Measurements from ENCODE around the gene TMEM242. TPM values are rescaled to one million over a fixed set of nuclear protein-coding genes. Genes with fewer than 3 reads are reported as not detected.

TMEM242 gene
- total and polyA plus RNA-seq, 2 of the 8 experiments (the other 6 are each of a cell fraction or from before 2014, with no cell fraction given), result 2.4 to 9.0 TPM

GRCh38 chr6:157280947-157281346, 42.4 kb downstream of the TMEM242 start:
- Histone ChIP-seq H2BK12ac (ENCODE audit: low read depth, low read length) (no peak overlapping the region), H3K9me3 (ENCODE audit: insufficient read depth in 2 of 2, low read depth in 1 of 2, low read length in 1 of 2) (no peaks in the 10 kb centered on the region), H3K56ac (replicated peaks; ENCODE audit: insufficient read length, low read depth, low read length) (no peak overlapping the region), H3K4ac (replicated peaks; ENCODE audit: insufficient read length, low read depth, low read length) (no peak overlapping the region), H3K79me2 (ENCODE audit: control insufficient read depth in 1 of 2, insufficient read depth in 2 of 2, low read length in 2 of 2) (no peaks in the 10 kb centered on the region), H4K20me1 (replicated peaks in 1 of 2; ENCODE audit: control insufficient read depth in 1 of 2, insufficient read depth in 2 of 2, low read length in 2 of 2) (no peaks in the 10 kb centered on the region), H3K4me3 (ENCODE audit: extremely low read depth in 1 of 4, insufficient read depth in 2 of 4, low read depth in 3 of 4, low read length in 4 of 4) (no peak overlapping the region), H2AK5ac (ENCODE audit: low read depth, low read length) (no peak overlapping the region), H4K5ac (ENCODE audit: insufficient read length, low read depth, low read length) (no peak overlapping the region), H4K8ac (ENCODE audit: extremely low read depth, insufficient read depth, low read length) (no peak overlapping the region), H3K4me1 (replicated peaks in 1 of 4; ENCODE audit: control insufficient read depth in 3 of 4, insufficient read depth in 4 of 4, low read length in 3 of 4) (peaks cover 0 to 5% (median 0%) of the 10 kb centered on the region in 4 experiments; a peak in 1 of 7 replicates), H3K23me2 (ENCODE audit: low read depth, low read length) (no peaks in the 10 kb centered on the region; the same call in 1 of the 2 replicates), H3K27ac (ENCODE audit: low read depth, low read length) (no peak overlapping the region), H3K18ac (ENCODE audit: extremely low read depth, low read length) (no peak overlapping the region), H2AFZ (ENCODE audit: low read length) (no peak overlapping the region), H2BK120ac (replicated peaks; ENCODE audit: low read depth, low read length) (no peak overlapping the region), H2BK15ac (ENCODE audit: low read length) (no peak overlapping the region), H2BK5ac (ENCODE audit: low read depth, low read length) (no peak overlapping the region), H3K36me3 (ENCODE audit: control insufficient read depth in 2 of 4, insufficient read depth in 4 of 4, low read length in 3 of 4) (no peaks in the 10 kb centered on the region), H3K4me2 (ENCODE audit: insufficient read depth in 1 of 2, low read depth in 2 of 2, low read length in 2 of 2) (no peak overlapping the region), H2BK20ac (ENCODE audit: low read length) (no peak overlapping the region), H3K27me3 (replicated peaks in 1 of 4; ENCODE audit: control insufficient read depth in 3 of 4, extremely low read depth in 1 of 4, insufficient read depth in 3 of 4, low read length in 3 of 4) (peaks cover 0 to 3% (median 0%) of the 10 kb centered on the region in 4 experiments; a peak in 2 of 7 replicates), H3K79me1 (ENCODE audit: low read depth, low read length) (no peaks in the 10 kb centered on the region), H3K9ac (replicated peaks in 1 of 4; ENCODE audit: extremely low read depth in 1 of 4, low read depth in 3 of 4, low read length in 3 of 4) (no peak overlapping the region), H4K91ac (replicated peaks; ENCODE audit: insufficient read length, low read length) (no peak overlapping the region), H3K14ac (ENCODE audit: insufficient read length) (no peak overlapping the region), H3K23ac (ENCODE audit: insufficient read length) (no peak overlapping the region)
- no peak for DNase-seq (ENCODE audit: low read depth in 1 of 2, low spot score in 2 of 2)
- ChIA-PET POLR2A (ENCODE audit: partially characterized antibody) (no interaction called here), CTCF (ENCODE audit: partially characterized antibody) (interaction anchor here (1.3 to 2.6 kb wide), 4 partner anchors 9 to 16 kb away, joined by 3 to 10 read pairs (median 6); no protein-coding TSS in a partner anchor)
- TF ChIP-seq MAFK (IDR thresholded peaks at IDR 0.05; ENCODE audit: low read depth, low read length), result no peak
- TF ChIP-seq CBX5 (IDR thresholded peaks at IDR 0.05; ENCODE audit: low read depth, low read length), result no peak
- no peak for TF ChIP-seq RAD21 (IDR thresholded peaks at IDR 0.05 in 1 of 2, conservative IDR thresholded peaks at IDR 0.05 in 1 of 2; ENCODE audit: low read depth in 2 of 2, low read length in 2 of 2)
- TF ChIP-seq, protein P1, sequence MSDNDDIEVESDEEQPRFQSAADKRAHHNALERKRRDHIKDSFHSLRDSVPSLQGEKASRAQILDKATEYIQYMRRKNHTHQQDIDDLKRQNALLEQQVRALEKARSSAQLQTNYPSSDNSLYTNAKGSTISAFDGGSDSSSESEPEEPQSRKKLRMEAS (IDR thresholded peaks at IDR 0.05), result no peak
- TF ChIP-seq EGR1 (IDR thresholded peaks at IDR 0.05; ENCODE audit: borderline replicate concordance, low read depth, low read length), result no peak
- no peak for TF ChIP-seq POU5F1 (IDR thresholded peaks at IDR 0.05; ENCODE audit: low read depth, low read length)
- TF ChIP-seq TCF12 (IDR thresholded peaks at IDR 0.05; ENCODE audit: low read depth, low read length), result no peak
- no peak for TF ChIP-seq SP4 (IDR thresholded peaks at IDR 0.05; ENCODE audit: low read length)
- TF ChIP-seq ZNF274 (IDR thresholded peaks at IDR 0.05; ENCODE audit: borderline replicate concordance, extremely low read depth, low read length), result no peak
- TF ChIP-seq YY1 (IDR thresholded peaks at IDR 0.05; ENCODE audit: low read depth, low read length), result no peak
- TF ChIP-seq BCL11A (IDR thresholded peaks at IDR 0.05; ENCODE audit: low read depth in 2 of 2, low read length in 2 of 2), result no peak
- TF ChIP-seq EZH2 (IDR thresholded peaks at IDR 0.05; ENCODE audit: low read depth, low read length, severe bottlenecking), result no peak
- TF ChIP-seq NANOG (IDR thresholded peaks at IDR 0.05; ENCODE audit: insufficient read depth, low read depth, low read length, poor library complexity, severe bottlenecking), result no peak
- no peak for FAIRE-seq
- WGBS, 2 experiments (ENCODE audit: extremely low coverage in 1 of 2, insufficient coverage in 1 of 2, insufficient read length in 1 of 2, insufficient replicate concordance in 2 of 2, low coverage in 1 of 2, low lambda C conversion rate in 2 of 2, missing lambda C conversion rate in 1 of 2), result 78% methylated on average over 8 of the region's 9 CpGs; no CpG with 5 or more reads in 1 of the 2 experiments

Data from H1 (cell line).